Measurements from ENCODE around the gene RIMS4. TPM values are rescaled to one million over a fixed set of nuclear protein-coding genes. Genes with fewer than 3 reads are reported as not detected.
A peak's percentile ranks its signal among the peaks of the same experiment; 100 is the strongest.

Gene RIMS4
- total and polyA plus RNA-seq, 2 of the 8 experiments (the other 6 are each of a cell fraction or from before 2014, with no cell fraction given), result 13.3 to 44.2 TPM

- ChIA-PET CTCF (ENCODE audit: partially characterized antibody) (interaction anchor here (5.8 to 20.4 kb wide), 3 partner anchors 10 to 29 kb away, joined by 67 to 180 read pairs (median 86); no protein-coding TSS in a partner anchor), POLR2A (ENCODE audit: partially characterized antibody) (interaction anchor here (1.7 kb wide), 1 partner anchor 13 kb away, joined by 6 read pairs; no protein-coding TSS in a partner anchor)
- Histone ChIP-seq H4K5ac (ENCODE audit: insufficient read length, low read depth, low read length) (no peak overlapping the region), H3K4me1 (replicated peaks in 1 of 4; ENCODE audit: control insufficient read depth in 3 of 4, insufficient read depth in 4 of 4, low read length in 3 of 4) (peaks cover 0 to 3% (median 0%) of the 10 kb centered on the region in 4 experiments; a peak in 2 of 7 replicates), H2BK5ac (ENCODE audit: low read depth, low read length) (no peak overlapping the region), H3K27ac (ENCODE audit: low read depth, low read length) (no peak overlapping the region), H2BK120ac (replicated peaks; ENCODE audit: low read depth, low read length) (peak overlapping the region; percentile 6), H3K27me3 (replicated peaks in 1 of 4; ENCODE audit: control insufficient read depth in 3 of 4, extremely low read depth in 1 of 4, insufficient read depth in 3 of 4, low read length in 3 of 4) (no peaks in the 10 kb centered on the region), H3K18ac (ENCODE audit: extremely low read depth, low read length) (no peak overlapping the region), H2BK12ac (ENCODE audit: low read depth, low read length) (0 out of 2 replicates have a peak overlapping the region, but pooled peaks have one; percentile 30), H3K4ac (replicated peaks; ENCODE audit: insufficient read length, low read depth, low read length) (no peak overlapping the region), H3K9me3 (ENCODE audit: insufficient read depth in 2 of 2, low read depth in 1 of 2, low read length in 1 of 2) (no peaks in the 10 kb centered on the region), H3K79me1 (ENCODE audit: low read depth, low read length) (no peaks in the 10 kb centered on the region), H2AFZ (ENCODE audit: low read length) (no peak overlapping the region), H3K36me3 (ENCODE audit: control insufficient read depth in 2 of 4, insufficient read depth in 4 of 4, low read length in 3 of 4) (no peaks in the 10 kb centered on the region), H2BK20ac (ENCODE audit: low read length) (no peak overlapping the region), H2BK15ac (ENCODE audit: low read length) (no peak overlapping the region), H3K79me2 (ENCODE audit: control insufficient read depth in 1 of 2, insufficient read depth in 2 of 2, low read length in 2 of 2) (no peaks in the 10 kb centered on the region), H4K20me1 (replicated peaks in 1 of 2; ENCODE audit: control insufficient read depth in 1 of 2, insufficient read depth in 2 of 2, low read length in 2 of 2) (no peaks in the 10 kb centered on the region), H3K56ac (replicated peaks; ENCODE audit: insufficient read length, low read depth, low read length) (no peak overlapping the region), H2AK5ac (ENCODE audit: low read depth, low read length) (no peak overlapping the region), H3K9ac (replicated peaks in 1 of 4; ENCODE audit: extremely low read depth in 1 of 4, low read depth in 3 of 4, low read length in 3 of 4) (no peak overlapping the region), H3K23me2 (ENCODE audit: low read depth, low read length) (no peaks in the 10 kb centered on the region), H3K4me2 (ENCODE audit: insufficient read depth in 1 of 2, low read depth in 2 of 2, low read length in 2 of 2) (no peak overlapping the region), H3K14ac (ENCODE audit: insufficient read length) (no peak overlapping the region), H4K8ac (ENCODE audit: extremely low read depth, insufficient read depth, low read length) (0 out of 2 replicates have a peak overlapping the region, but pooled peaks have one; percentile 40), H3K23ac (ENCODE audit: insufficient read length) (no peak overlapping the region), H3K4me3 (ENCODE audit: extremely low read depth in 1 of 4, insufficient read depth in 2 of 4, low read depth in 3 of 4, low read length in 4 of 4) (no peak overlapping the region), H4K91ac (replicated peaks; ENCODE audit: insufficient read length, low read length) (peak overlapping the region; percentile 78)
- no peak for TF ChIP-seq SRF (IDR thresholded peaks at IDR 0.05; ENCODE audit: low read depth, low read length)
- TF ChIP-seq TBP (IDR thresholded peaks at IDR 0.05; ENCODE audit: low read depth, low read length), result no peak
- TF ChIP-seq BACH1 (IDR thresholded peaks at IDR 0.05; ENCODE audit: low read length), result no peak
- no peak for TF ChIP-seq CREB1 (IDR thresholded peaks at IDR 0.05)
- no peak for TF ChIP-seq CBX8 (IDR thresholded peaks at IDR 0.05; ENCODE audit: borderline replicate concordance, low read depth, low read length)
- TF ChIP-seq GABPA (IDR thresholded peaks at IDR 0.05; ENCODE audit: borderline replicate concordance, insufficient read depth, low read length), result no peak
- TF ChIP-seq, protein P1, sequence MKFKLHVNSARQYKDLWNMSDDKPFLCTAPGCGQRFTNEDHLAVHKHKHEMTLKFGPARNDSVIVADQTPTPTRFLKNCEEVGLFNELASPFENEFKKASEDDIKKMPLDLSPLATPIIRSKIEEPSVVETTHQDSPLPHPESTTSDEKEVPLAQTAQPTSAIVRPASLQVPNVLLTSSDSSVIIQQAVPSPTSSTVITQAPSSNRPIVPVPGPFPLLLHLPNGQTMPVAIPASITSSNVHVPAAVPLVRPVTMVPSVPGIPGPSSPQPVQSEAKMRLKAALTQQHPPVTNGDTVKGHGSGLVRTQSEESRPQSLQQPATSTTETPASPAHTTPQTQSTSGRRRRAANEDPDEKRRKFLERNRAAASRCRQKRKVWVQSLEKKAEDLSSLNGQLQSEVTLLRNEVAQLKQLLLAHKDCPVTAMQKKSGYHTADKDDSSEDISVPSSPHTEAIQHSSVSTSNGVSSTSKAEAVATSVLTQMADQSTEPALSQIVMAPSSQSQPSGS (IDR thresholded peaks at IDR 0.05; ENCODE audit: low read length), result no peak
- no peak for TF ChIP-seq SAP30 (IDR thresholded peaks at IDR 0.05; ENCODE audit: insufficient read depth, insufficient replicate concordance, low read length)
- TF ChIP-seq EP300 (IDR thresholded peaks at IDR 0.05; ENCODE audit: borderline replicate concordance in 1 of 2, low read depth in 2 of 2, low read length in 2 of 2), result no peak
- no peak for TF ChIP-seq EGR1 (IDR thresholded peaks at IDR 0.05; ENCODE audit: borderline replicate concordance, low read depth, low read length)
- no peak for TF ChIP-seq CEBPB (IDR thresholded peaks at IDR 0.05; ENCODE audit: low read depth, low read length)
- no peak for FAIRE-seq
- 92% methylated on average over 13 of the region's 13 CpGs; no CpG with 5 or more reads in 1 of the 2 experiments for WGBS, 2 experiments (ENCODE audit: extremely low coverage in 1 of 2, insufficient coverage in 1 of 2, insufficient read length in 1 of 2, insufficient replicate concordance in 2 of 2, low coverage in 1 of 2, low lambda C conversion rate in 2 of 2, missing lambda C conversion rate in 1 of 2)
- no peak for DNase-seq (ENCODE audit: low read depth in 1 of 2, low spot score in 2 of 2)
Measured at GRCh38 chr20:44714102-44714700, 96.1 kb downstream of the RIMS4 start.

Data from H1 (cell line).